ENCODE results near the gene ZNF334. TPM values are rescaled to one million over a fixed set of nuclear protein-coding genes. Genes with fewer than 3 reads are reported as not detected.

Gene ZNF334
- total RNA-seq, 1 experiment from 2014 or later = 18.7 TPM

GRCh38 chr20:46483879-46484278, 29.5 kb downstream of the ZNF334 start:
- POLR2A ChIA-PET = no interaction called here
- TF ChIP-seq SOX15 (CRISPR knock-in tag; IDR thresholded peaks at IDR 0.05) (no peak), GRHL2 (CRISPR knock-in tag; IDR thresholded peaks at IDR 0.05; ENCODE audit: insufficient replicate concordance, severe bottlenecking) (no peak), PRRX2 (CRISPR knock-in tag; IDR thresholded peaks at IDR 0.05) (no peak)
- TF ChIP-seq, protein P1, sequence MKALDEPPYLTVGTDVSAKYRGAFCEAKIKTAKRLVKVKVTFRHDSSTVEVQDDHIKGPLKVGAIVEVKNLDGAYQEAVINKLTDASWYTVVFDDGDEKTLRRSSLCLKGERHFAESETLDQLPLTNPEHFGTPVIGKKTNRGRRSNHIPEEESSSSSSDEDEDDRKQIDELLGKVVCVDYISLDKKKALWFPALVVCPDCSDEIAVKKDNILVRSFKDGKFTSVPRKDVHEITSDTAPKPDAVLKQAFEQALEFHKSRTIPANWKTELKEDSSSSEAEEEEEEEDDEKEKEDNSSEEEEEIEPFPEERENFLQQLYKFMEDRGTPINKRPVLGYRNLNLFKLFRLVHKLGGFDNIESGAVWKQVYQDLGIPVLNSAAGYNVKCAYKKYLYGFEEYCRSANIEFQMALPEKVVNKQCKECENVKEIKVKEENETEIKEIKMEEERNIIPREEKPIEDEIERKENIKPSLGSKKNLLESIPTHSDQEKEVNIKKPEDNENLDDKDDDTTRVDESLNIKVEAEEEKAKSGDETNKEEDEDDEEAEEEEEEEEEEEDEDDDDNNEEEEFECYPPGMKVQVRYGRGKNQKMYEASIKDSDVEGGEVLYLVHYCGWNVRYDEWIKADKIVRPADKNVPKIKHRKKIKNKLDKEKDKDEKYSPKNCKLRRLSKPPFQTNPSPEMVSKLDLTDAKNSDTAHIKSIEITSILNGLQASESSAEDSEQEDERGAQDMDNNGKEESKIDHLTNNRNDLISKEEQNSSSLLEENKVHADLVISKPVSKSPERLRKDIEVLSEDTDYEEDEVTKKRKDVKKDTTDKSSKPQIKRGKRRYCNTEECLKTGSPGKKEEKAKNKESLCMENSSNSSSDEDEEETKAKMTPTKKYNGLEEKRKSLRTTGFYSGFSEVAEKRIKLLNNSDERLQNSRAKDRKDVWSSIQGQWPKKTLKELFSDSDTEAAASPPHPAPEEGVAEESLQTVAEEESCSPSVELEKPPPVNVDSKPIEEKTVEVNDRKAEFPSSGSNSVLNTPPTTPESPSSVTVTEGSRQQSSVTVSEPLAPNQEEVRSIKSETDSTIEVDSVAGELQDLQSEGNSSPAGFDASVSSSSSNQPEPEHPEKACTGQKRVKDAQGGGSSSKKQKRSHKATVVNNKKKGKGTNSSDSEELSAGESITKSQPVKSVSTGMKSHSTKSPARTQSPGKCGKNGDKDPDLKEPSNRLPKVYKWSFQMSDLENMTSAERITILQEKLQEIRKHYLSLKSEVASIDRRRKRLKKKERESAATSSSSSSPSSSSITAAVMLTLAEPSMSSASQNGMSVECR (CRISPR knock-in tag; IDR thresholded peaks at IDR 0.05; ENCODE audit: borderline replicate concordance) = no peak
- TF ChIP-seq, protein P2, sequence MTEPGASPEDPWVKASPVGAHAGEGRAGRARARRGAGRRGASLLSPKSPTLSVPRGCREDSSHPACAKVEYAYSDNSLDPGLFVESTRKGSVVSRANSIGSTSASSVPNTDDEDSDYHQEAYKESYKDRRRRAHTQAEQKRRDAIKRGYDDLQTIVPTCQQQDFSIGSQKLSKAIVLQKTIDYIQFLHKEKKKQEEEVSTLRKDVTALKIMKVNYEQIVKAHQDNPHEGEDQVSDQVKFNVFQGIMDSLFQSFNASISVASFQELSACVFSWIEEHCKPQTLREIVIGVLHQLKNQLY (CRISPR knock-in tag; IDR thresholded peaks at IDR 0.05) = no peak
- no peak for ATAC-seq
- peaks cover 15% of the 10 kb centered on the region; the same call in 1 of the 2 replicates for H3K9me3 Mint-ChIP-seq
- CTCF ChIA-PET = interaction anchor here (1.6 to 2.5 kb wide), 2 partner anchors 25 to 66 kb away, joined by 5 to 8 read pairs; no protein-coding TSS in a partner anchor
- peaks cover 16% of the 10 kb centered on the region; the same call in 1 of the 2 replicates for H3K36me3 Mint-ChIP-seq
- no peak for DNase-seq (ENCODE audit: low spot score)
- no peak overlapping the region for H3K4me3 Mint-ChIP-seq
- H3K27me3 Mint-ChIP-seq (ENCODE audit: low read depth) = no peaks in the 10 kb centered on the region
- no peak overlapping the region for H3K27ac Mint-ChIP-seq
- H3K4me1 Mint-ChIP-seq = peaks cover 36% of the 10 kb centered on the region

GRCh38 chr20:46482864-46483263, 30.5 kb downstream of the ZNF334 start:
- POLR2A ChIA-PET = no interaction called here
- no peak for TF ChIP-seq ZNF416 (CRISPR knock-in tag; IDR thresholded peaks at IDR 0.05)
- TF ChIP-seq ZNF138 (CRISPR knock-in tag; conservative IDR thresholded peaks at IDR 0.05) = no peak
- TF ChIP-seq HMGA2 (CRISPR knock-in tag; IDR thresholded peaks at IDR 0.05) = no peak
- no peak for TF ChIP-seq SMAD3 (CRISPR knock-in tag; IDR thresholded peaks at IDR 0.05; ENCODE audit: borderline replicate concordance)
- TF ChIP-seq, protein P3, sequence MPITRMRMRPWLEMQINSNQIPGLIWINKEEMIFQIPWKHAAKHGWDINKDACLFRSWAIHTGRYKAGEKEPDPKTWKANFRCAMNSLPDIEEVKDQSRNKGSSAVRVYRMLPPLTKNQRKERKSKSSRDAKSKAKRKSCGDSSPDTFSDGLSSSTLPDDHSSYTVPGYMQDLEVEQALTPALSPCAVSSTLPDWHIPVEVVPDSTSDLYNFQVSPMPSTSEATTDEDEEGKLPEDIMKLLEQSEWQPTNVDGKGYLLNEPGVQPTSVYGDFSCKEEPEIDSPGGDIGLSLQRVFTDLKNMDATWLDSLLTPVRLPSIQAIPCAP (CRISPR knock-in tag; IDR thresholded peaks at IDR 0.05) = no peak
- TF ChIP-seq ETV6 (CRISPR knock-in tag; IDR thresholded peaks at IDR 0.05) = no peak
- TF ChIP-seq PRRX2 (CRISPR knock-in tag; IDR thresholded peaks at IDR 0.05) = no peak
- TF ChIP-seq, protein P1 (CRISPR knock-in tag; IDR thresholded peaks at IDR 0.05; ENCODE audit: borderline replicate concordance) = no peak
- no peak for TF ChIP-seq ZNF317 (CRISPR knock-in tag; IDR thresholded peaks at IDR 0.05; ENCODE audit: borderline replicate concordance, low read depth)
- no peak for TF ChIP-seq MAX (CRISPR knock-in tag; IDR thresholded peaks at IDR 0.05)
- TF ChIP-seq PREB (CRISPR knock-in tag; IDR thresholded peaks at IDR 0.05; ENCODE audit: borderline replicate concordance) = no peak
- TF ChIP-seq ZNF512 (CRISPR knock-in tag; IDR thresholded peaks at IDR 0.05; ENCODE audit: borderline replicate concordance) = no peak
- DNase-seq (ENCODE audit: low spot score) (no peak), ATAC-seq (no peak)
- Mint-ChIP-seq H3K4me3 (no peak overlapping the region), H3K27ac (no peak overlapping the region), H3K9me3 (peaks cover 15% of the 10 kb centered on the region; the same call in 1 of the 2 replicates), H3K36me3 (peaks cover 16% of the 10 kb centered on the region; the same call in 1 of the 2 replicates), H3K4me1 (peaks cover 46% of the 10 kb centered on the region), H3K27me3 (ENCODE audit: low read depth) (no peaks in the 10 kb centered on the region)
- CTCF ChIA-PET = no interaction called here
